ENCODE results near the gene VWA3B. TPM values are rescaled to one million over a fixed set of nuclear protein-coding genes. Genes with fewer than 3 reads are reported as not detected.
"Not testable (repeated sequence)": the region's sequence is repeated elsewhere in the genome, so short reads cannot be mapped to it uniquely, and the experiment has no call there.

Gene VWA3B
- polyA plus RNA-seq, 2 of the 4 experiments (the other 2 are of a cell fraction): not detected

DNA sequence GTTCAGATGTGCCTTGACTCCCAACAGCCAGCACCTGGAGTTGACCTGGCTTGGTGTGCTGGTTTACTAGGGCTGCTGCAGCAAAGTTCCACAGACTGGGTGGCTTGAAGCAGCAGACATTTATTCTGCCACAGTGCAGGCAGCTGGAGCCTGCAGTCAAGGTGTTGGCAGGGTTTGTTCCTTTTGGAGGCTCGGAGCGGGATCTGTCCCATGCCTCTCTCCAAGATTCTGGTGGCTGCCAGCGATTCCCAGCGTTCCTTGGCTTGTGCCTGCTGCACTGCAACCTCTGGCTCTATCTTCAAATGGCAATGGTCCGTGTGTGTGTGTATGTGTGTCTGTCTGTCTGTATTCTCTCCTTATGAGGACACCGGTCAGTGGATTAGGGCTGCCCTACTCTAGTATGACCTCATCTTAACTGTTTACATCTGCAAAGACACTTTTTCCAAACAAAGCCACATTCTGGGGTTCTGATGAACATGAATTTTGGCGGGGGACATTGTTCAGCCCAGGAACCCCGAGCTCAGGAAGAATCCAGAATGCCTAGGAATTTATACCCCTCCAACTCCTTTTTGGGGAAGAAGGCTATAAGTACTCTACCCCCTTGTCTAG, 46.5 kb upstream of the VWA3B start:
- no peaks in the 10 kb centered on the region for H3K4me1 ChIP-seq
- no peak for FAIRE-seq
- no peak for DNase-seq (ENCODE audit: low read depth in 1 of 2, low spot score in 1 of 2)
- no peak overlapping the region for H3K4me2 ChIP-seq
- TF ChIP-seq NFE2L2 (conservative IDR thresholded peaks at IDR 0.05; ENCODE audit: low read length) (no peak), MAZ (IDR thresholded peaks at IDR 0.05; ENCODE audit: borderline replicate concordance, low read depth, low read length) (no peak), EP300 (IDR thresholded peaks at IDR 0.05) (no peak), POLR2A (IDR thresholded peaks at IDR 0.05; ENCODE audit: low read length) (no peak), RCOR1 (IDR thresholded peaks at IDR 0.05; ENCODE audit: low read depth, low read length) (no peak), CHD2 (IDR thresholded peaks at IDR 0.05; ENCODE audit: low read length, partially characterized antibody) (no peak)
- TF ChIP-seq, protein P1, sequence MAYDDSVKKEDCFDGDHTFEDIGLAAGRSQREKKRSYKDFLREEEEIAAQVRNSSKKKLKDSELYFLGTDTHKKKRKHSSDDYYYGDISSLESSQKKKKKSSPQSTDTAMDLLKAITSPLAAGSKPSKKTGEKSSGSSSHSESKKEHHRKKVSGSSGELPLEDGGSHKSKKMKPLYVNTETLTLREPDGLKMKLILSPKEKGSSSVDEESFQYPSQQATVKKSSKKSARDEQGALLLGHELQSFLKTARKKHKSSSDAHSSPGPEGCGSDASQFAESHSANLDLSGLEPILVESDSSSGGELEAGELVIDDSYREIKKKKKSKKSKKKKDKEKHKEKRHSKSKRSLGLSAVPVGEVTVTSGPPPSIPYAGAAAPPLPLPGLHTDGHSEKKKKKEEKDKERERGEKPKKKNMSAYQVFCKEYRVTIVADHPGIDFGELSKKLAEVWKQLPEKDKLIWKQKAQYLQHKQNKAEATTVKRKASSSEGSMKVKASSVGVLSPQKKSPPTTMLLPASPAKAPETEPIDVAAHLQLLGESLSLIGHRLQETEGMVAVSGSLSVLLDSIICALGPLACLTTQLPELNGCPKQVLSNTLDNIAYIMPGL (CRISPR knock-in tag; IDR thresholded peaks at IDR 0.05; ENCODE audit: borderline replicate concordance): no peak
- TF ChIP-seq, protein P2, sequence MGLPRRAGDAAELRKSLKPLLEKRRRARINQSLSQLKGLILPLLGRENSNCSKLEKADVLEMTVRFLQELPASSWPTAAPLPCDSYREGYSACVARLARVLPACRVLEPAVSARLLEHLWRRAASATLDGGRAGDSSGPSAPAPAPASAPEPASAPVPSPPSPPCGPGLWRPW (IDR thresholded peaks at IDR 0.05): no peak
- TF ChIP-seq, protein P3, sequence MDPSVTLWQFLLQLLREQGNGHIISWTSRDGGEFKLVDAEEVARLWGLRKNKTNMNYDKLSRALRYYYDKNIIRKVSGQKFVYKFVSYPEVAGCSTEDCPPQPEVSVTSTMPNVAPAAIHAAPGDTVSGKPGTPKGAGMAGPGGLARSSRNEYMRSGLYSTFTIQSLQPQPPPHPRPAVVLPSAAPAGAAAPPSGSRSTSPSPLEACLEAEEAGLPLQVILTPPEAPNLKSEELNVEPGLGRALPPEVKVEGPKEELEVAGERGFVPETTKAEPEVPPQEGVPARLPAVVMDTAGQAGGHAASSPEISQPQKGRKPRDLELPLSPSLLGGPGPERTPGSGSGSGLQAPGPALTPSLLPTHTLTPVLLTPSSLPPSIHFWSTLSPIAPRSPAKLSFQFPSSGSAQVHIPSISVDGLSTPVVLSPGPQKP (IDR thresholded peaks at IDR 0.05; ENCODE audit: low read depth, low read length): no peak
- ATAC-seq: no peak
- ChIA-PET CTCF (interaction anchor here (1.0 kb wide), 1 partner anchor 234 kb away, joined by 3 read pairs; no protein-coding TSS in a partner anchor), POLR2A (no interaction called here)
- 40% methylated on average over 8 of the region's 8 CpGs for WGBS (ENCODE audit: missing lambda C conversion rate)
- no peaks in the 10 kb centered on the region for H3K9me3 ChIP-seq
- no peak overlapping the region for H3K4me3 ChIP-seq
- no peak overlapping the region for H3K27ac ChIP-seq

DNA sequence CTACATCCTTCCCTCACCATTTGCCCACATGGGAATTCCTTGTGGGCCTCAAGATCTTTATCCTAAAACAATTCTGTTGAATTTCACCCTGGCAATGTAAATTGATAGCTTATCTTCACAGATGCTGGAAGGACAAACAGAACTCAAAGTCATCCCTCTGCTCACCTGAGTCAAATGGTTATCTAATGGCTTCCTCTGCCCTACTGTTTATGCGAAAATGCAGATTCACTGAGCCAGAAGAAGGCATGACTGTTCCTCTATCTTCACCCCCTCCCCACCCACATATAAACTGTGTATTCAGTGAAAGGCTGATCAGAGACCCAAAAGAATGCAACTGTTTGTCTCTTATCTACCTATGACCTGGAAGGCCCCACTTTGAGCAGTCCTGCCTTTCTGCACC, 43.9 kb upstream of the VWA3B start:
- FAIRE-seq (no peak), ATAC-seq (no peak), DNase-seq (ENCODE audit: low read depth in 1 of 2, low spot score in 1 of 2) (no peak)
- Histone ChIP-seq H3K4me3 (no peak overlapping the region), H3K9me3 (no peaks in the 10 kb centered on the region), H3K4me1 (no peaks in the 10 kb centered on the region), H3K27ac (no peak overlapping the region), H3K4me2 (no peak overlapping the region)
- ChIA-PET CTCF (interaction anchor here (1.3 kb wide), 1 partner anchor 10 kb away, joined by 4 read pairs; no protein-coding TSS in a partner anchor), POLR2A (no interaction called here)
- TF ChIP-seq KDM5A (IDR thresholded peaks at IDR 0.05) (no peak), HOXB13 (CRISPR knock-in tag; IDR thresholded peaks at IDR 0.05; ENCODE audit: low read depth) (no peak), NR3C1 (IDR thresholded peaks at IDR 0.05) (no peak), SREBF2 (IDR thresholded peaks at IDR 0.05) (no peak), JUN (IDR thresholded peaks at IDR 0.05) (no peak), RNF2 (IDR thresholded peaks at IDR 0.05; ENCODE audit: borderline replicate concordance, low read depth) (no peak), MYC (IDR thresholded peaks at IDR 0.05; ENCODE audit: borderline replicate concordance, low read length) (no peak), CBX8 (IDR thresholded peaks at IDR 0.05) (no peak), CEBPB (IDR thresholded peaks at IDR 0.05) (no peak), EP300 (IDR thresholded peaks at IDR 0.05) (no peak), SMC3 (IDR thresholded peaks at IDR 0.05) (no peak), TFCP2L1 (CRISPR knock-in tag; IDR thresholded peaks at IDR 0.05) (no peak), FOXS1 (CRISPR knock-in tag; IDR thresholded peaks at IDR 0.05) (no peak), POLR2A (IDR thresholded peaks at IDR 0.05; ENCODE audit: low read length) (no peak)
- TF ChIP-seq, protein P4, sequence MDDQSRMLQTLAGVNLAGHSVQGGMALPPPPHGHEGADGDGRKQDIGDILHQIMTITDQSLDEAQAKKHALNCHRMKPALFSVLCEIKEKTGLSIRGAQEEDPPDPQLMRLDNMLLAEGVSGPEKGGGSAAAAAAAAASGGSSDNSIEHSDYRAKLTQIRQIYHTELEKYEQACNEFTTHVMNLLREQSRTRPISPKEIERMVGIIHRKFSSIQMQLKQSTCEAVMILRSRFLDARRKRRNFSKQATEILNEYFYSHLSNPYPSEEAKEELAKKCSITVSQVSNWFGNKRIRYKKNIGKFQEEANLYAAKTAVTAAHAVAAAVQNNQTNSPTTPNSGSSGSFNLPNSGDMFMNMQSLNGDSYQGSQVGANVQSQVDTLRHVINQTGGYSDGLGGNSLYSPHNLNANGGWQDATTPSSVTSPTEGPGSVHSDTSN (IDR thresholded peaks at IDR 0.05): no peak
- 45% methylated on average over 1 of the region's 1 CpG for WGBS (ENCODE audit: missing lambda C conversion rate)

DNA sequence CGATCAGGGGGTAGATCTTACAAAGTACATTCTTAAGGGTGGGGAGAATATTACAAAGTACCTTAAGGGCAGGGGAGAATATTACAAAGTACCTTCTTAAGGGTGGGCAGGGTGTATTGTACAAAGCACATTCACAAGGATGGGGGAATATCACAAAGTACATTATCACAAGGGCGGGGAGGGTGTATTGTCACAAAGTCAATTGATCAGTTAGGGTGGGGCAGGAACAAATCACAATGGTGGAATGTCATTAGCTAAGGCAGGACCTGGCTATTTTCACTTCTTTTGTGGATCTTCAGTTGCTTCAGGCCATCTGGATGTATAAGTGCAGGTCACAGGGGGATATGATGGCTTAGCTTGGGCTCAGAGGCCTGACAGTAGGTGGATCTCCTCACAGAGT, 42.2 kb upstream of the VWA3B start:
- ATAC-seq; POLR2A ChIA-PET; FAIRE-seq; CTCF ChIA-PET; H3K4me1 ChIP-seq; H3K4me2 ChIP-seq; H3K27ac ChIP-seq; H3K9me3 ChIP-seq; DNase-seq (ENCODE audit: low read depth in 1 of 2, low spot score in 1 of 2); H3K4me3 ChIP-seq: not testable (repeated sequence)
- WGBS (ENCODE audit: missing lambda C conversion rate): 56% methylated on average over 2 of the region's 2 CpGs
